ENCODE measurements around the gene ATAT1.

DNA sequence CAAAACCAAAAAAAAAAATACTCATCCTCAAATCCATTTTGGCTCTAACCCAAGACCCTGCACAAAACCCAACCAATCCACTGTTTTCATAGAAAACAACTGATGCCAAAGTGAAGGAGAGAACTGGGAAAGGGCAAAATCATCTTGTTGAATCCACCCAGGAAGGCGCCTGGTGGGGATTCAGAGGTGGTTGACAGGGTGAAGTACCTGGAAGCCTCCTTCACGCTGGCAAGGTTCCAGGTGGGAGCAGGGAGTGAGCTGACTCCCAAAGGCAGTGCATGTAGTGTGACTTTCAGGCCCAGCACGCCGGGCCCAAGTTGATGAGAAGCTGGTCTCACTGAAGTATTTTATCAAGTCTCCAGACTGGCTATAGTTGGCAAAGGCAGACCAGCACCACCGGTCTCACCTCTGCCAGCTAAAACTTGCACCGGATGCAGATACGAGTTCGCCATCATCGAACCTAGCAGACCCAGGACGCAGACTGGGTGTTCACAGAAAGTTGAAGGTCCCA is 26.2 kb upstream of the ATAT1 start:
- TF ChIP-seq, protein P1, sequence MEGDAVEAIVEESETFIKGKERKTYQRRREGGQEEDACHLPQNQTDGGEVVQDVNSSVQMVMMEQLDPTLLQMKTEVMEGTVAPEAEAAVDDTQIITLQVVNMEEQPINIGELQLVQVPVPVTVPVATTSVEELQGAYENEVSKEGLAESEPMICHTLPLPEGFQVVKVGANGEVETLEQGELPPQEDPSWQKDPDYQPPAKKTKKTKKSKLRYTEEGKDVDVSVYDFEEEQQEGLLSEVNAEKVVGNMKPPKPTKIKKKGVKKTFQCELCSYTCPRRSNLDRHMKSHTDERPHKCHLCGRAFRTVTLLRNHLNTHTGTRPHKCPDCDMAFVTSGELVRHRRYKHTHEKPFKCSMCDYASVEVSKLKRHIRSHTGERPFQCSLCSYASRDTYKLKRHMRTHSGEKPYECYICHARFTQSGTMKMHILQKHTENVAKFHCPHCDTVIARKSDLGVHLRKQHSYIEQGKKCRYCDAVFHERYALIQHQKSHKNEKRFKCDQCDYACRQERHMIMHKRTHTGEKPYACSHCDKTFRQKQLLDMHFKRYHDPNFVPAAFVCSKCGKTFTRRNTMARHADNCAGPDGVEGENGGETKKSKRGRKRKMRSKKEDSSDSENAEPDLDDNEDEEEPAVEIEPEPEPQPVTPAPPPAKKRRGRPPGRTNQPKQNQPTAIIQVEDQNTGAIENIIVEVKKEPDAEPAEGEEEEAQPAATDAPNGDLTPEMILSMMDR (conservative IDR thresholded peaks at IDR 0.05; ENCODE audit: low read length): no peak
- TF ChIP-seq EZH2phosphoT487 (IDR thresholded peaks at IDR 0.05; ENCODE audit: borderline replicate concordance, low read depth, low read length): no peak

Measured in OCI-LY7 (cell line).